ENCODE data around the gene EIF4G1. TPM values are rescaled to one million over a fixed set of nuclear protein-coding genes. Genes with fewer than 3 reads are reported as not detected.
A peak's percentile ranks its signal among the peaks of the same experiment; 100 is the strongest.

The EIF4G1 gene
- total and polyA plus RNA-seq, 7 donors, result 62.9 to 249 (median 168) TPM

DNA sequence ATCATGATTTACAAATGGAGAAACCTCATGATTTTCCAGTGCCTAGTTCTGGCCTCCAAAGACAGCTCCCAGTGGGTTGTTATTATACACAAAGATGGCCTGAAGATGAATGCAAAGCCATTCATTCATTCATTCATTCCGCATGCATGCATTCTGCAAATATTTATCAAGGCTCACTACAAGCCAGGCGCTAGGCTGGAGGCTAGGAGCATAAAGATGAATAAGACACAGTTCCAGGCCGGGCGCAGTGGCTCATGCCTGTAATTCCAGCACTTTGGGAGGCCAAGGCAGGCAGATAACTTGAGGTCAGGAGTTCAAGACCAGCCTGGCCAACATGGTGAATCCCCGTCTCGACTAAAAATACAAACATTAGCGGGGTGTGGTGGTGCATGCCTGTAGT is 17.8 kb upstream of the EIF4G1 start:
- Histone ChIP-seq H3K27me3 (no peaks in the 10 kb centered on the region), H3K36me3 (peaks cover 0 to 18% (median 12%) of the 10 kb centered on the region in 4 donors), H3K4me3 (no peak overlapping the region), H3K4me1 (peaks cover 0 to 20% (median 15%) of the 10 kb centered on the region in 4 donors), H3K9me3 (no peaks in the 10 kb centered on the region), H3K27ac (no peak overlapping the region)
- TF ChIP-seq POLR2A (IDR thresholded peaks at IDR 0.05) (no peak), EP300 (IDR thresholded peaks at IDR 0.05) (no peak), POLR2AphosphoS5 (IDR thresholded peaks at IDR 0.05) (no peak)
- TF ChIP-seq, protein P1, sequence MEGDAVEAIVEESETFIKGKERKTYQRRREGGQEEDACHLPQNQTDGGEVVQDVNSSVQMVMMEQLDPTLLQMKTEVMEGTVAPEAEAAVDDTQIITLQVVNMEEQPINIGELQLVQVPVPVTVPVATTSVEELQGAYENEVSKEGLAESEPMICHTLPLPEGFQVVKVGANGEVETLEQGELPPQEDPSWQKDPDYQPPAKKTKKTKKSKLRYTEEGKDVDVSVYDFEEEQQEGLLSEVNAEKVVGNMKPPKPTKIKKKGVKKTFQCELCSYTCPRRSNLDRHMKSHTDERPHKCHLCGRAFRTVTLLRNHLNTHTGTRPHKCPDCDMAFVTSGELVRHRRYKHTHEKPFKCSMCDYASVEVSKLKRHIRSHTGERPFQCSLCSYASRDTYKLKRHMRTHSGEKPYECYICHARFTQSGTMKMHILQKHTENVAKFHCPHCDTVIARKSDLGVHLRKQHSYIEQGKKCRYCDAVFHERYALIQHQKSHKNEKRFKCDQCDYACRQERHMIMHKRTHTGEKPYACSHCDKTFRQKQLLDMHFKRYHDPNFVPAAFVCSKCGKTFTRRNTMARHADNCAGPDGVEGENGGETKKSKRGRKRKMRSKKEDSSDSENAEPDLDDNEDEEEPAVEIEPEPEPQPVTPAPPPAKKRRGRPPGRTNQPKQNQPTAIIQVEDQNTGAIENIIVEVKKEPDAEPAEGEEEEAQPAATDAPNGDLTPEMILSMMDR (IDR thresholded peaks at IDR 0.05), result no peak
- WGBS, 2 donors, result 81 to 90% methylated on average over 7 of the region's 7 CpGs
- no peak for DNase-seq
- intact Hi-C loops (cut with DNase I), result loop anchor here (5.0 kb wide), 2 partner anchors 49 to 109 kb away; partner anchors contain the start of genes ABCF3, ALG3 and EEF1AKMT4

DNA sequence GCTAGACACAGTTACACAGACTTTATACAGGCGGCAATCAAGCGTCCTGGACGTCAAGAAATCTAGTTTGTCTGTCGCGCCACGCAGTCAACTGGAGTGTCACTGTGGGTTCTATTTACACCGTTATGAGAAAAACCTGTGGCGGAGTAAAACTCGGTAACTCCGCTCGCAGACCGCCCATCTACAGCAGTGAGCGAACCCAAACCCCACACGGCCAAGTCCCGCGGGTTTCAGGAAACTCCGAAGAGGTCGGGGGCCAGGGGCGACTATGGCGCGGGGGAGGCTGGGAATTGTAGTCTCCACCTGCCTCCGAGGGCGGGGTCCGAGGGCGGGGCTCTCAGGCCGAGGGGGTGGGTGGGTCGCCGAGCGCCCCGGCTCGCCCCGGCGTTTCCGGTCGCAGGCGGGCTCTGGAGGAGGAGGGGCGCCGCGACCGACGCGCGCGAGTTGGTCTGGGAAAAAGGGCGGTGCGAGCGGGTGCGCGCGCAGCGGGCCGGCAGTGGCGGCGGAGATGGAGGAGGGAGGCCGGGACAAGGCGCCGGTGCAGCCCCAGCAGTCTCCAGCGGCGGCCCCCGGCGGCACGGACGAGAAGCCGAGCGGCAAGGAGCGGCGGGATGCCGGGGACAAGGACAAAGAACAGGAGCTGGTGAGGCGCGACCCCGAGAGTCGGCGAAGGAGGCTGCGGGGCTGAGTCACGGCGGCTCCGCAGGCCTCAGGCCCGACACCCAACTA is 15.5 kb upstream of the EIF4G1 start, which contains the start of gene PSMD2:
TSS of gene PSMD2 (plus strand) at position 483 of the 729 bp plus-strand sequence. CDS start at position 509, 26 bp downstream.
- peak; percentile 99 for DNase-seq
- intact Hi-C loops (cut with DNase I), result loop anchor here (2.0 to 5.0 kb wide), 3 partner anchors 52 to 112 kb away; partner anchors contain the start of genes ABCF3, ALG3 and EEF1AKMT4
- WGBS, 2 donors, result 0% methylated on average over 78 of the region's 78 CpGs
- Histone ChIP-seq H3K4me3 (peak within 1 kb of the TSS; percentile 92 to 97 (median 94)), H3K4me1 (peaks cover 0 to 20% (median 15%) of the 10 kb centered on the region in 4 donors), H3K27ac (peak within 1 kb of the TSS; percentile 79 to 89 (median 84)), H3K27me3 (no peaks in the 10 kb centered on the region), H3K36me3 (peaks cover 18 to 41% (median 35%) of the 10 kb centered on the region in 4 donors), H3K9me3 (no peaks in the 10 kb centered on the region)
- TF ChIP-seq, protein P1 (IDR thresholded peaks at IDR 0.05), result no peak
- no peak for TF ChIP-seq EP300 (IDR thresholded peaks at IDR 0.05)
- TF ChIP-seq POLR2AphosphoS5 (IDR thresholded peaks at IDR 0.05), result peak; percentile 77 to 96 (median 90)
- TF ChIP-seq POLR2A (IDR thresholded peaks at IDR 0.05), result peak; percentile 52 to 69

DNA sequence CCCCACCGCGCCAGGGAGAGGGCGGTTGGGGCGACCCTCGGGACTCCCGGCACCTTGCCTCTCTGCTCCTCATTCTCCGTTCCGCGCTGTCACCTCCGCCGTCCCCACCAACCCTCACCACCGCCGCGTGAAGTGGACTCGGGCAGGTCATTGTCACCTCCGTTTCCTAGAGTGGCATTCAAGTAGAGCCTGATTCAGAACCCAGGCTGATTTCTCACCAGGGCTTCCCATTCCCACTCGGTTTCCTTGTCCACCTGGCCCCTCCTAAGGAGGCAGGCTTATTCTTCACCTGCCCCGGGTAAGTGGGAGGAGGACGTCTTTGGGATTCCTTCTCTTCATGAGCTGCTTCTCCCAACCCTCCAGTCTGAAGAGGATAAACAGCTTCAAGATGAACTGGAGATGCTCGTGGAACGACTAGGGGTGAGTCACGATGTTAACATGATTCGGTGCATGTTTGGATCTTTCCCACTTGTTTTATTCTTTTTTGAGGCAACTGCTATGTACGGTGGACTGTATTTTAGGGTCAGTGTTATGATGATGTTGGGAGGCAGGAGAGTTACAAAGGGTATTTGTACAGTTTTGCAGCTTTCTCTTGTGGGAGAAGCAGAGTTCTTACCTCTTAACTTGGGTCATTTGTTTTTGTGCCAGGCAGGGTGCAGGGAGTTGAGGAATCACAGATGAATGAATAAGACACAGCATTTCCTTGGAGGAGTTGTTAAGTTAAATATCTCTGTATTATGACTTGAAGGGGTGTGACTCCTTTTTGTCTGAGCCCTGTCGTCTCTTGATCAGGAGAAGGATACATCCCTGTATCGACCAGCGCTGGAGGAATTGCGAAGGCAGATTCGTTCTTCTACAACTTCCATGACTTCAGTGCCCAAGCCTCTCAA is 14.7 kb upstream of the EIF4G1 start:
- WGBS, 2 donors, result 15 to 18% methylated on average over 29 of the region's 29 CpGs
- Histone ChIP-seq H3K27me3 (no peaks in the 10 kb centered on the region), H3K4me3 (peak overlapping the region; percentile 92 to 97 (median 94)), H3K9me3 (no peaks in the 10 kb centered on the region), H3K27ac (peak overlapping the region; percentile 79 to 89 (median 84)), H3K36me3 (peaks cover 26 to 49% (median 42%) of the 10 kb centered on the region in 4 donors), H3K4me1 (peaks cover 0 to 20% (median 15%) of the 10 kb centered on the region in 4 donors)
- DNase-seq, result no peak
- intact Hi-C loops (cut with DNase I), result loop anchor here (2.0 to 5.0 kb wide), 4 partner anchors 43 to 112 kb away; partner anchors contain the start of genes ABCF3, ALG3 and EEF1AKMT4
- TF ChIP-seq POLR2A (IDR thresholded peaks at IDR 0.05) (no peak), EP300 (IDR thresholded peaks at IDR 0.05) (no peak), POLR2AphosphoS5 (IDR thresholded peaks at IDR 0.05) (no peak)
- TF ChIP-seq, protein P1 (IDR thresholded peaks at IDR 0.05), result no peak

DNA sequence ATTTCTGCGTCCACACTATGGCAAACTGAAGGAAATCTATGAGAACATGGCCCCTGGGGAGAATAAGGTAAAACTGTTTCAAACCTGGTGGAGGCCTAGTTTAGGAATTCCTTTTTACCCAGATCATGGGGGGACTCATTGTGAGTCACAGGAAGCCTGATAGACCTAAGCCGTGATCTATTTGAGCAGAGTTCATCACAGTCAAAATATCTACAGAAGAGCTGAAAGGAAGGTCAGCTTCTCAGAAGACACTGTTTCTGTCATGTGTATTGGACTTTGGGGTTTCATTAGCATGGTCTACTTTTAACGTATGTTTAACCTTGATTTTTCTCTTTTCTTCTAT is 14.1 kb upstream of the EIF4G1 start:
- DNase-seq, result no peak
- H3K4me3 ChIP-seq, result peak overlapping the region in 1 of 4 donors; percentile 97
- peaks cover 0 to 20% (median 15%) of the 10 kb centered on the region in 4 donors for H3K4me1 ChIP-seq
- no peak overlapping the region for H3K27ac ChIP-seq
- peaks cover 29 to 53% (median 48%) of the 10 kb centered on the region in 4 donors for H3K36me3 ChIP-seq
- H3K9me3 ChIP-seq, result no peaks in the 10 kb centered on the region
- no peaks in the 10 kb centered on the region for H3K27me3 ChIP-seq
- TF ChIP-seq POLR2A (IDR thresholded peaks at IDR 0.05), result no peak
- no peak for TF ChIP-seq POLR2AphosphoS5 (IDR thresholded peaks at IDR 0.05)
- TF ChIP-seq EP300 (IDR thresholded peaks at IDR 0.05), result no peak
- TF ChIP-seq, protein P1 (IDR thresholded peaks at IDR 0.05), result no peak
- intact Hi-C loops (cut with DNase I), result loop anchor here (5.0 kb wide), 1 partner anchor 42 kb away; no protein-coding TSS in a partner anchor
- WGBS, 2 donors, result 84 to 91% methylated on average over 3 of the region's 3 CpGs

All from sigmoid colon (tissue), 7 donors.